ENCODE data around the gene CLEC10A.
"Not testable (repeated sequence)": the region's sequence is repeated elsewhere in the genome, so short reads cannot be mapped to it uniquely, and the experiment has no call there.

The CLEC10A gene

DNA sequence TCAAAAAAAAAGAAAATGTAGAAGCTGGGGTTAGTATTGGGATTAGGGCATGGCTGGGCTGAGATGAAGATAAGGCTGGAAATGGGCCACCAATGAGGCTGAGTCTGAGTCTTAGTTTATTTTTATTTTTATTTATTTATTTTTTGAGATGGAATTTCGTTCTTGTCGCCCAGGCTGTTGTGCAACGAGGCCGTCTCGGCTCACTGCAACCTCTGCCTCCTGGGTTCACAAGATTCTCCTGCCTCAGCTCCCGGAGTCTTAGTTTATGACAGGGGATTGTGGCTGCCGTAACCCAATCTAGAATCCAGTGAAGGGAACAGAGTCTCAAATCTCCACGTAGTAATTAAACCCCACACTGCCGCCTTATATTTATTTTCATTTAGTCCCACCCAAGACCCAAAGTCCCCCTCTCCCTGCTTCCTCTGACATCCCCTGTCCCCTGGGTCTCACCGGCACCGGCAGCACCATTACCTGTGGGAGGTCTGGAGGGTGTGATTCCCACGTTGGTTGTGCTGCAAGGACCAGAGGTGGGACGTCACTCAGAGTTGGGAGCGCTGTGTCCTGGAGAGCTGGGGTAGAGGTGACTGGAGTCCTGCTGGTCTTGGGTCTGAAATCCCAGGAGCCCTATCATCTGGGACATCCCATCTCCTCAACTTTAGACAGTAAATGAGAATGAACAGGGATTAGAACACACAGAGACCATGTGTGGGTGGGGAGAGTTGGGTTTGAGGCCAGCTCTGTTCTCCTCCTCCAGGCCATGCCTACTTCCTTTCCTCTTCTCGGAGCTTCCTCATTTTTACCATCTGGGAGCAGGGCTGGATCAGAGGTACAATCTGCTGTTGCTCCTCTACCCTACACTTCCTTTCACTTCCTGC lies at the start of gene CLEC10A:
Gene CLEC10A, minus strand, starts transcription at position 671 of the 875 bp plus-strand sequence. CDS start 1,439 bp downstream, outside the sequence.
- no peak for DNase-seq

- DNase-seq: no peak
Measured at GRCh38 chr17:7129311-7129710, 49.3 kb upstream of the CLEC10A start.

DNA sequence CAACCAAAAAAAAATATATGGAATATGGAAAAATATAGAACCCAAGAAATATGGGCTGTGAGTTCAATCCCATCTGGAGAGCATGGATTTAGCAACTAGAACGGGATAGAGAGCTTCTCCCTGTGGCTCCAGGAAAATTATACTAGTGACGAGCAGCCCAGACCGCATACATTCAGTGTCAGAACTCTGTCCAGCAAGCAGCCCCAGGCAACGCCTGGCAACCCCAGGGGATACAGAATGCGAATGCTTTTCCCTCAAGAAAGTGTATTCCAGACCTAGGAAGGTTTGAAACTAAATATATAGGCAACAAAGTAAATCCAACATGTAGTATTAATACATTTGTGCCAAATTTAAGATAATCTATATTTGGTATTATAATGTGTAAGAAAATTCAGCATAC lies 48.1 kb upstream of the CLEC10A start:
- DNase-seq: no peak

- not testable (repeated sequence) for DNase-seq
Measured at GRCh38 chr17:7127501-7127900, 47.5 kb upstream of the CLEC10A start.

- DNase-seq: not testable (repeated sequence)
Measured at GRCh38 chr17:7126386-7126785, 46.3 kb upstream of the CLEC10A start.

GRCh38 chr17:7124923-7125322 lies 44.9 kb upstream of the CLEC10A start:
- DNase-seq: no peak

DNA sequence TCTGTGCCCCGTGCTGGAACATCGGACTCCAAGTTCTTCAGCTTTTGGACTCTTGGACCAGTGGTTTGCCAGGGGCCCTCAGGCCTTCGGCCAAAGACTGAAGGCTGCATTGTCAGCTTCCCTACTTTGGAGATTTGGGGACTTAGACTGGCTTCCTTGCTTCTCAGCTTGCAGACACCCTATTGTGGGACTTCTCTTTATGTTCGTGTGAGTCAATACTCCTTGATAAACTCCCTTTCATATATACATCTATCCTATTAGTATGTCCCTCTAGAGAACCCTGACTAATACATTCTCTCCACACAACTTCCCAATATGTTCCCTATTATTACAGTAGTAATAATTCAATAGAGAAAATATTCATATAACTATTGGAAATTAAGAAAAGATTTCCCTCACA lies 43.8 kb upstream of the CLEC10A start:
- no peak for DNase-seq

- no peak for DNase-seq
Measured at GRCh38 chr17:7122381-7122780, 42.3 kb upstream of the CLEC10A start.

- not testable (repeated sequence) for DNase-seq
Measured at GRCh38 chr17:7120635-7121034, 40.6 kb upstream of the CLEC10A start.

DNA sequence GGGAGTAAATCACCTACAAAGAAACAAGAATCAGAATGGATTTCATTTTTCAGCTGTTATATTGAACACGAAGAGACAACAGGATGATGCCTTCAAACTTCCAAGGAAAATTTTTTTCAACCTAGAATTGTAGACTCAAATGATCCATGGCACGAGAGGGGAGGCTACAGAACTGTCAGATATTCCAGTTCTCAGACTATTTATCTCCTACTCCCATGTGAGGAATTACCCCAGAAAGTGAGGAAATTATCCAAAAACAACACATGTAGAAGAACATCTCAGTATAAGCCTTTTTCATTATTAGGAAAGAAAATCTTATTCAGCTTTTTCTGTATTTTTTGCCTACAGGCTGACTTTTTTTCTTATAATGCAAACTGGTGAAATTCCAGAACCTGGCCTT lies 40.1 kb upstream of the CLEC10A start:
- DNase-seq: no peak

- DNase-seq: no peak
Measured at GRCh38 chr17:7119314-7119713, 39.3 kb upstream of the CLEC10A start.

DNA sequence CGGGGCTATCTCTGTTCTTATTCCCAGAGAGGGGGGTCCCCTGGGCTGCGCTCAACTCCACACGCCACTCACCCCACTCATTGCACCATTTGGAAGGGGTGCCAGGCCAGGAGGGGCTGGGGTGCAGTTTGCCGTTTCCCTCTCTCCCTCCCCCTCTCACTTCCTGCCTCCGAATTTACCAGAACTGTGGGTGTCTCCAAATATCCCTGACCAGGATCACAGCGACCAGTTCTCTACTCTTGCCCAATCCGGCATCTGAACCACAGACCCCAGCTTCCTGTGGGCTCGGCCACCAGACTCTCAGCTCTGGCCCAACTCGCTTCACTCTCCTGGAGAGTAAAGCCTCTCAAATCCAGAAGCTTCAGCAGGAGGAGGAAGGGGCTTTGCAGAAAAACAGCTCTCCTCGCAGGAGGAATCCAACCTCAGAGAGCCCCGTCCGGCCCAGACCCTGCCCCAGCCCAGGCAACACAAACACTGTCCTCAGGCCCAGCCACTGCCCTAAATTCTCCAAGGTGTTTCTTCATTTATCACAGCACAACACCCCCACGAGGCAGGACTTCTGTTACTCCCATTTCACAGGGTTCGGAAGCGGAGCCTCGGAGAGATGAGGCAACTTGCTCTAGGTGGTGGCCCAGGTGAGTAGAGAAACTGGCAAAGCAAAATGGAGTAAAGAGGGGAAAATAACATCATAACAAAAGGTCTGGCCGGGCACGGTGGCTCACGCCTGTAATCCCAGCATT lies 35.0 kb upstream of the CLEC10A start:
- no peak for DNase-seq

DNA sequence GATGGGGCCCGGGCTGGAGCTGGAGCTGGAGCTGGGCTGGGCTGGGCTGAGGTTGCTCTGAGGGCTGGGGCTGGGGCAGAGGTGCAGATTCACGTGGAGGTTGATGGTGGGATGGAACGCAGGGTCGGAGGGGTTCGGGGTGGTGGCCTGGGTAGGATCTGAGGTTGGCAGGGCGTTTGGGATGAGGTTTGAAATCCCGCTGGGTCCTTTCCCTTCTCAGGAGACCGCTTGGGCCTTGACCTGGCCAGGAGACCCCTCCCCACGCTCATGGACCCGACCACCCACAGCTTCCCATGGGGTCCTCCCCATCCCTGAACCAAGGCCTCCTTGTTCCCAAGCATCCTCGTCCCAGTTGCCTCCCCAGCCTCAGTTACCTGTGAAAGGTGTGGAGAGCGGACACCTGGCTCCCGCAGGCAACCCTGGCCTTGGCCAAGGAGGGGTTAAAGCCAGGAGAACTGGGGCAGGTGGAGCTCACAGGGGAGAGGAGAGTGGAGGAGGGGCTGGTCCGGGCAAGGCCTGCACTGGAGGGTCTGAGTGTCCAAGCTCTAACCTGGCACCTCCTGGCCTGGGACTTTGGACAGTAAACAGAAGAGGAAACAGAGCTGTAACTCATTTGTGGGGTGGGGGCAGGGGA lies 34.3 kb upstream of the CLEC10A start, which contains the start of gene ASGR2:
Gene ASGR2, minus strand, starts transcription at position 582 of the 634 bp plus-strand sequence. CDS start 582 bp downstream, outside the sequence.
- no peak for DNase-seq

GRCh38 chr17:7113273-7114071 lies 33.4 kb upstream of the CLEC10A start:
- DNase-seq: no peak

DNA sequence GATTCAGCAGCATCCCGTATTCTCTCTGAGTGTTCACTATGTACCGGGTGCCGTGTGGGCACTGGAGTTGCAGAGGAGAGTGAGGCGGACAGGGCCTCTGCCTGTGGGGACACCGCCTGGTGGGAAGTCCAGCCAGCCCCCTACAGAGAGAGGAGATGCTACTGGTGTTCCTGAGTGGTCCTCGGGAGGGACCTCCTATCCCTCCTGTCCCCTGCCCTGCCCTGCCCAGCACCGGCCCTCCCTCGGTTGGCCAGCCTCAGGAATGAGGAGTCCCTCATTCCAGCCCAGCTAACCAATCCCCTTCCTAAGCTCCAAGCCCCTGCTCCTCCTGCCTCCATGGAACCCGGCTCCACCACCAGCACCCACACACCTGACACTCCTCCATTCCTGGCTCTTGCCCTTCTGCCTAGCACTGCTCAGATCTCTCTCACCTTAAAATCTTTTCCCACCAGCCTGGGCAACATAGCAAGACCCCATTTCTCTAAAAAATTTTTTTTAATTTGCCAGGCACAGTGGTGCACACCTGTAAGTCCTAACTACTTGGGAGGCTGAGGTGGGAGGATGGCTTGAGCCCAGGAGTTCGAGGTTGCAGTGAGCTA lies 32.6 kb upstream of the CLEC10A start:
- DNase-seq: no peak

- DNase-seq: no peak
Measured at GRCh38 chr17:7111784-7112509, 31.9 kb upstream of the CLEC10A start.

DNA sequence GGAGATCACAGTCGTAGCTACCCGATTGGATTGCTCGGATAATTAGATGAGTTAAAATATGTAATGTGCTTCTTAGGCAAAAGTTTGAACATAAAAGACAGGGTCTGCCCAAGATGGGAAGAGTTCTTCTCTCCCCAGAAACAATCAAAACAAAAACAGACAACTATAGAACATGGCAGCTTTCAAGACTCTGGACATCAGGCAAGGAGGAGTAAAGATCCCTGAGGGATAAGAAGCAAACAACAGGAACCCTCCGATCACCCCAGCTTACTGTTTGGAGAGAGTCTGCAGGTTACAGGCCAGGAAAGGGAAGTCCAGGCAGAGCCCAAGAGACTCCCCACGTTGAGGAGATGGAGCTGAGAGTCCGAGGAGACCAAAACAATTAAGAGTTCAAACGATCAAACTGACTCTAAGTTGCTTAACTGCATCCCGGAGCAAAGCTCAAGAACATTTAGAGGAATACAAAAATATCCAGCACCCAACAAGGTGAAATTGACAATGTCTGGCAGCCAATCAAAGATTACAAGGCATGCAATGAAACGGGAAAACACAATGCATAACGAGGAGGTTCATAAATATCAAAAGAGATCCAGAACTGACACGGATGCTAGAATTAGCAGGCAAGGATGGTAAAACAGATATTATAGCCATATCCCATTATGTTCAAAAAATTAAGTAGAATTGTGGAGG lies 30.7 kb upstream of the CLEC10A start:
- no peak for DNase-seq

DNA sequence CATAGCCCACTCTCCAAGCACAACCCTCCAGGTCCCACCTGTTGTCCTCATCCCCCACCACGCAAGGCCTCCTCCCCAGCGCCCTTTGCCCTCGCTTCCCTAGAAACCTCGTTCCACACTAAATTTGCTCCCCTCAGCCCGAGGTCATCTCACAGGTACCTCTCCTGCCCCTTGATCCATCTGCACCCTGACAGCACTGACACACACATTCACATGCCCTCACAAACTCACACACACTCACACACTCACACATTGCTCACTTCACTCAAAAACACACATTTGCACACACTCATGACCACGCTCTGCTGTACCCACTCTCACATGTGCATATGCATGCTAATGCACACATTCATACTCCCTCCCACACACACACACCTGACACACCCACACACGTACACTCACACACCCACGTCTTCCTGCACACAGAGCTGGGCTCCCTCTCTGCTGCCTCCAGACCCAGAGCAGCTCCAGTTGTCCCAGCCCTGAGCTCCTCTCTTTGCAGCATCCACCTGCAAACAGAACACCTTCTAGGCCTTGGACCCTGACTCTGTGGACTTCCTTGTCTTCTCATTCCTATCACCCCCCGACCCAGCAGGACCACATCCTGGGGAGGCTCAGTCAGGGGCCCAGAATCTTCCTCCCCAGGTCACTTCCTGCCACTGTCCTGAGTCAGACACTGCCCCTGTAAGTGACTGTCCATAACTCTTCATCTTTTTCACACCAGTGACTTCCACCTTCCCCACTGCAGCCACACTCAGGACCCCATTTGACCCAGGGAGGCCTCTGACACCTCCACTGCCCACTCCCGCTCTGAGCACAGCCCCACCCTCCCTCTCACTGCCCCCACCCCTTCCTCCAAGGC lies 29.6 kb upstream of the CLEC10A start:
- DNase-seq: no peak

DNA sequence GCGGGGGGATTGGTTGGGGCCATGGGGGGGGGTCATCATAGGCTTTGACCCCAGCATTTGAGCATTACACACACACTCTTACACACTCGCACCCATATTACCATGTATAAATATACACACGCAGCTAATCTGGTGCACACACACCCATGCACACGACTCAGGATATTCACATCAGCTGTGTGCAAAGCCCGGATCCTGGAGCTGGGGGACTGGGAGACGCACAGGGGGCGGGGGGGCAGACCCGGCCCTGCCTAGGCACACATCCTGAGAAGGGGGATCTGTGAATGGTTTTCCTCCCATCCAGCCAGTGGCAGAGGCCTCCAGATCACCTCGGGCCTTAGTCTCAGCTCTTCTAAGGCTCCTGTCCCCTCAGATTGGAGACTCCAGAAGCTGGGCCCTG lies 28.9 kb upstream of the CLEC10A start:
- DNase-seq: no peak

GRCh38 chr17:7108560-7108925 lies 28.5 kb upstream of the CLEC10A start:
- no peak for DNase-seq
